ENCODE data around the gene MATN3. TPM values are rescaled to one million over a fixed set of nuclear protein-coding genes. Genes with fewer than 3 reads are reported as not detected.

MATN3 gene
- total RNA-seq, 6 experiments from 2014 or later: not detected

- peaks cover 0 to 13% (median 0%) of the 10 kb centered on the region in 4 donors for H3K4me1 ChIP-seq
- H3K9me3 ChIP-seq: no peaks in the 10 kb centered on the region
- H3K27me3 ChIP-seq: no peaks in the 10 kb centered on the region
- no peak for TF ChIP-seq CTCF (IDR thresholded peaks at IDR 0.05)
- TF ChIP-seq POLR2A (IDR thresholded peaks at IDR 0.05): no peak
- intact Hi-C loops (cut with DNase I): no loop called here
- H3K27ac ChIP-seq: no peak overlapping the region
- H3K4me3 ChIP-seq: peak overlapping the region; percentile 71 to 88 (median 85)
- H3K36me3 ChIP-seq: no peaks in the 10 kb centered on the region
- DNase-seq: no peak
- WGBS (ENCODE audit: insufficient coverage, low coverage, low lambda C conversion rate, missing lambda C conversion rate): 9% methylated on average over 8 of the region's 8 CpGs
- ATAC-seq: no peak
Observed at GRCh38 chr2:19989342-19989666, 23.2 kb downstream of the MATN3 start.

GRCh38 chr2:19988600-19988999 is 23.9 kb downstream of the MATN3 start:
- DNase-seq: no peak
- Histone ChIP-seq H3K9me3 (no peaks in the 10 kb centered on the region), H3K4me1 (peaks cover 0 to 13% (median 0%) of the 10 kb centered on the region in 4 donors), H3K36me3 (no peaks in the 10 kb centered on the region), H3K27me3 (no peaks in the 10 kb centered on the region), H3K4me3 (no peak overlapping the region), H3K27ac (no peak overlapping the region)
- TF ChIP-seq POLR2A (IDR thresholded peaks at IDR 0.05): no peak
- no peak for TF ChIP-seq CTCF (IDR thresholded peaks at IDR 0.05)
- ATAC-seq: no peak
- intact Hi-C loops (cut with DNase I): no loop called here
- WGBS (ENCODE audit: insufficient coverage, low coverage, low lambda C conversion rate, missing lambda C conversion rate): 77% methylated on average over 2 of the region's 2 CpGs

- no peaks in the 10 kb centered on the region for H3K27me3 ChIP-seq
- no peak overlapping the region for H3K27ac ChIP-seq
- DNase-seq (no peak), ATAC-seq (no peak)
- no peak overlapping the region for H3K4me3 ChIP-seq
- H3K4me1 ChIP-seq: peaks cover 0 to 13% (median 0%) of the 10 kb centered on the region in 4 donors
- TF ChIP-seq CTCF (IDR thresholded peaks at IDR 0.05): no peak
- TF ChIP-seq POLR2A (IDR thresholded peaks at IDR 0.05): no peak
- H3K36me3 ChIP-seq: no peaks in the 10 kb centered on the region
- no peaks in the 10 kb centered on the region for H3K9me3 ChIP-seq
- WGBS (ENCODE audit: insufficient coverage, low coverage, low lambda C conversion rate, missing lambda C conversion rate): 96% methylated on average over 5 of the region's 5 CpGs
- intact Hi-C loops (cut with DNase I): no loop called here
Observed at GRCh38 chr2:19987936-19988335, 24.5 kb downstream of the MATN3 start.

- ATAC-seq (no peak), DNase-seq (no peak)
- H3K27ac ChIP-seq: no peak overlapping the region
- H3K4me3 ChIP-seq: no peak overlapping the region
- H3K36me3 ChIP-seq: no peaks in the 10 kb centered on the region
- H3K4me1 ChIP-seq: no peaks in the 10 kb centered on the region
- H3K27me3 ChIP-seq: no peaks in the 10 kb centered on the region
- TF ChIP-seq CTCF (IDR thresholded peaks at IDR 0.05): no peak
- no peak for TF ChIP-seq POLR2A (IDR thresholded peaks at IDR 0.05)
- intact Hi-C loops (cut with DNase I): no loop called here
- no peaks in the 10 kb centered on the region for H3K9me3 ChIP-seq
- WGBS (ENCODE audit: insufficient coverage, low coverage, low lambda C conversion rate, missing lambda C conversion rate): 100% methylated on average over 1 of the region's 1 CpG
Observed at GRCh38 chr2:19982268-19982667, 30.2 kb downstream of the MATN3 start.

- Histone ChIP-seq H3K27me3 (no peaks in the 10 kb centered on the region), H3K27ac (no peak overlapping the region), H3K4me1 (no peaks in the 10 kb centered on the region), H3K4me3 (no peak overlapping the region), H3K36me3 (no peaks in the 10 kb centered on the region), H3K9me3 (no peaks in the 10 kb centered on the region)
- TF ChIP-seq POLR2A (IDR thresholded peaks at IDR 0.05) (no peak), CTCF (IDR thresholded peaks at IDR 0.05) (no peak)
- ATAC-seq: no peak
- WGBS (ENCODE audit: insufficient coverage, low coverage, low lambda C conversion rate, missing lambda C conversion rate): 44% methylated on average over 1 of the region's 1 CpG
- DNase-seq: no peak
- intact Hi-C loops (cut with DNase I): no loop called here
Observed at GRCh38 chr2:19979932-19980331, 32.5 kb downstream of the MATN3 start.
